HUDEP-2 (cell line): ENCODE measurements around the gene PRPF40B.

Experiments
- DNase-seq, 76 experiments: peaks; one replicate each; lab custom pipeline; 2025; ENCODE audit not compliant: unreplicated experiment in 76 of 76; lab: John Stamatoyannopoulos, UW

Gene PRPF40B

DNA sequence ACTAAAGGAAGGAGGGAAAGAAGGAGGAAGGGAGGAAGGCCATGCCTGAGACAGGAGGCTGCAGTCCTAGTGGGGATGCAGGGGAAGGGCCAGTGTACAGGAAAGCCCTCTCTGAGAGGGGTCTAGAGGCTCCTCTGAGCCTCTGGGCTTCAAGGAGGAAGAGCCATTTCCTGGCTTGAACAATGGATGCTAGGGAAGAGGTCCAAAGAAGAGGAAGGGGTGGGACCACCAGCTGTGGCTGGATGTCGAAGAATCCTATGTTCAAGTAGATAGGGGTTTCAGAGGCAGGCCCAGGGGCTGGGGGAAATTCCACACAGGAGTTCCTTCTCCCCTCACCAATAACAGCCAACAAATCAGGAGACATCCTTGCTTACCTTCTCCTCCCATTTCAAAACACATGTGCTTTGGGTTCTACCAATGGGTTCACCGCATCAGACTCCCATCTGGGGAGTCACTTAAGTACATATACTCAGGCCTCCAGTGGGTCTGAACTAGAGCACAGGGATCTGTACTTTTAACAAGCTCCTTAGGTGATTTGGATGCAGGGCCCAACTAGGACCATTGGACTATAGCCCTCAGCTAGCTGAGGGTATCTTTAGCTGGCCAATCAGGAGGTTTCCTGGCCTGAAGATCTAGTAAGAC, 32.4 kb downstream of the PRPF40B start:
- DNase-seq: no peak

DNA sequence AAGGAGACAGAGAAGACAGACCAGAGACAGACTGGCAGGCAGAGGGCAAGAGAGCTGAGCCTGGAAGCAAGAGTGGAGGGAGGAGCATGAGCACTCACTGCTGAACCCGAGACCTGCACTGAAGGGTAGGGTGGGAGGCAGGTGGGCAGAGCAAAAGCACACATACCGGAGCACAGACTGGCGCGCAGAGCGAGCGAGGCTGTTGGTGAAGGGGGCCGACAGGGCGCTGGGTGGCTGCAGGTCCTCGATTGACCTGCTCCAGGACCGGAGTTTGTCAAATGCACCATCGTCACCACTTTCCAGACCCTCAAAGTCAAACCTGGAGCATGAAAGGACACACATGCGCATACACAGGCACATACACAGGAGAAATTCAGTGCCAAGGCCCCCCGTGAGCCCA, 34.9 kb downstream of the PRPF40B start:
- DNase-seq: no peak

DNA sequence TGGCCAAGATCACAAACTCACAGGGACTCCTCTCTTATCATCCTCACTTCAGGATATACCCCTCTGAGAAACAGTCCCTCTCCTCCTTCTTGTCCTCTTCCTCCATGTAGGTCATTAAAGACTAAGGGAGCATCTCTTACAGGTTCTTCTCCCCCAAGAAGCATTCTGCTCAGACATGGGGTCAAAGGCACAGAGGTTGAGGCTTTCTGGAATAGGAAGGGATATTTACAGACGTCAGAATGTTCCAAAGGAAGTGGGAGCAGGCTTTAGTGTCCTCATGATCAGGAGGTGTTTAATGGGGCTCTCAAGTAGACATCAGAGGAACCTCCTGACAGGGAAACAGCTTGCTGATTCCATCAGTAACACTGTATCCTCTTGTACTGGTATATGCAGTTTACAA, 36.4 kb downstream of the PRPF40B start:
- DNase-seq: no peak

DNA sequence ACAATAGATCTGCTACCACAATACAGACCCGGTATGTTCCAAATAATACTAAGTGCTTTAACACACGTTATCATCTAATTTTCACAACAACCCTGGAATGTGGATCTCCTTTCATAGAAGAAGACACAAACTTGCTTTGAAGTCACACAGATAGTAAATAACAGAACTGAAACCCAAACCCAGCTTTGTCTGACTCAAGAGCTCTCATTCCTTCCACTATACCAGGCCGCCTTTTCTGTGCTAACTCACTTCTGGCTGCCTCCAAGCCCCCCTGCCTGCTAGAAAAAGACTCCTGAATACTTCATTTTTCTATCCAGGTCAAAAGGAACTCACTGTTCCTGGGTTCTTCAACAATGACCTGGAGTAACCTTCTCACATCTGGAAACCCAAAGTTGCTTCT, 37.8 kb downstream of the PRPF40B start:
- DNase-seq: no peak

DNA sequence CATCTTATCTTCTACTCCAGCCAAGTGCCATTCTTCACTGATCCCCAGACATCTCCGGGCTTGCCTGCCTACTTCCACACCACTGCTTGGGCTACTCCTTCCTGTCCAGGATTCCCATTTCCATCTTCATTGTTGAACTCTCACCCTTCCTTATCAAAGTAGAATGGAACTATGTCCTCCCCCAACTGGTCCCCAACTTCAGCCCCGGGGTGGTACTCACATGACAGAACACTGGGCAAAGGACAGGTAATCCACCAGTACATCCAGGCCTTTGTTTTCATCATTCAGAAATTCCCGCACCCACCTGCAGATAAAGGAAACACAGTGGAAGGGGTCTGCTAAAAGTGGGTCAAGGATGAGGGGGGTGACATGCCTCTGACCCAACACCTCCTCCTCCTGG, 38.4 kb downstream of the PRPF40B start:
- DNase-seq: no peak

DNA sequence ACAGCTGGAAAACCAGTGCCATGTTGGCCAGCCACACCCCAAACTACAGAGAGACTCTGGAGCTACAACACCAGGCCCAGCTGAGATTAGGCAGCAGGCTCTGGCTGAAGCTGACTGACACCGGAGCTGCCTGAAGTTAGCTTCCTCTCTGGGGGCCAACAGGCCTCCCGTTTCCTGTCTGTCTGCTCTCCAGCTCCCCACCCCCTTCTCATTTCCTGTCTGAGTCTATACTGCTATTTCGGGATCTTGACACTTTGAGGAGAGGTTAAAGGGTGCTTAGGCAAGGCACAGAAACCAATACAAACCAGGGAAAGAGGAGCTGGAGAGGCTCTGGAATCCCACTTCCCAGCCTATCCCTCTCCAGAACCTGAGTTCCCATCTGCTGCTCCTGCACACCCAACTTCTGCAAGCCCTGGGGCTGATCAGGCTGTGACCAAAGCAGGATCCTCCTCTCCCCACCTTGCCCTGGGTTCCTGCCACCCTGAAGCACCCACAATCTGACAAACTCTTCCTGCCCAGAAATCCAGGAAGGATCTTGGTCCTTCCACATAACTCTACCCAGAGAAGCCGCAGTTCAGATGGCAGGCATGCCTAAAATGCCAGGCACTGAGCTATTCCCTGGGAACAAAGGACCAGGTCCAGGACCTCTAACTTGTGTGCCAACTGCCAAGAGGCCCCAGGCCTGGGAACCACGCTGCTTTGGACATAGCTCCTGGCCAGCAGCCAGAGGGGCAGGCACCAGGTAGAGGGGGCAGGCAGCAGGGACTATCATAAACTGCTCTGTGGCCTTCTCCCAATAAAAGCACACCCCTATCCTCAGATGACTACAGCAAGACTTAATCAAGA, 39.9 kb downstream of the PRPF40B start:
- DNase-seq: peak in 1 of 76 experiments; percentile 11

DNA sequence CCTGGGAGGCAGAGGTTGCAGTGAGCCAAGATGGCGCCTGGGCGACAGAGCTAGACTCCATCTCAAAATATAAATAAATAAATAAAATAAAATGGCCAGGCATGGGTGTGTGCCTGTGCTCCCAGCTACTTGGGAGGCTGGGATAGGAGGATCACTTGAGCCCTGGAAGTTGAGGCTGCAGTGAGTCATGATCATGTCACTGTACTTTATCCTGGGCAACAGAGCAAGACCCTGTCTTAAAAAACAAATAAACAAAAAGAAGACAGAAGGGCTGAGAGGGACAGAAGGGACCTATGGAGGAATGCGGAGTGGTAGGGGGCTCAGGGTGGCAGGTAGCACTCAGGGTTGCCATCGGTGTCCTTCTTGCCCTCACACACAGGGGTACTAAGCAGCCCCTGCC, 40.8 kb downstream of the PRPF40B start:
- DNase-seq: no peak

DNA sequence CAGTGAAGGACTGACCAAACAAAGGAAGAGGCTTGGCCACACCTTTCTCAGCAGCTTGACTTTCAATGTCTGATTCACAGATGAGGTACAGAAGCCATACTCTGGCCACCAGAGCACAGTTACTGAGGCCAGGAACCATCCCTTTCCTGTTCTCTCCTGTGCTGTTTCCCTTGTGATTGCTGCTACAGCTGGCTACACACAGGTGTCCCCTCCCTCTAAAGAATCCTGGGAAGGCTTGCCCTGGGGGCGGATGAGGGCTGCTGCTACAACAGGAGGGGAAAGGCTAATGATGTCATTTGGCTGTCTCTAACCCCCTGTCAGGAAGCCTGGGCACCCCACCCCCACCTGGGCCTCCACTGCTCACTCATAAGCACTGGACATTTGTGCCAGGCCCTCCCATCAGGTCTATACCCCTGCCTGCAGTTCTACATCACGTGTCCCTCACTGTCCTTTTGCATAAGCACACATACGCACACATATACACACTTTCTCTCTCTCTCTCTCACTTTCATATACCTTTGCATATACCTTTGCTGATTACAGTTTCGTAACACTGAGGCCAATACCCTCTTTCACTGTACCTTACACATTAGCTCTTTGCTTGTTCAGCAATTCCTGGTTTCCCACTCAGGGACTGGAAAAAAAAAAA, 41.4 kb downstream of the PRPF40B start:
- DNase-seq: no peak

DNA sequence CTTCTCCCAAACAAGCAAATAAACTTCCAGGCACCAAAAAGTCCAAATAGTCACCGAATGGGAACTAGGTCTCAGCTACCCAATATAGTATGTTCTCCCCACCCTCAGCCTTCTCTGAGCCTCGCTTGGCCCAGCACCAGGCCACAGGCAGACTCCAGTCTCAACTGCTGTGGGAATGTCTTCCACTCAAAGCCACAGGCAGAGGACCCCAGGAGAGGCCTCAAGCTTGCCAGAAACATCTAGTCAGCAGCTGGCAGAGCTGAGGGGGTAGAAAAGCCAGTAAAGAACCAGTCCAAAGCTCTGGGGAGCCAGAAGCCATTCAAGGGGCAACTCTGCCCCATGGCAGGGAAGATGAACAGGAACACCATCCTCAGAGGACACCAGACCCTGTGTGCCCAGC, 42.0 kb downstream of the PRPF40B start:
- no peak for DNase-seq

DNA sequence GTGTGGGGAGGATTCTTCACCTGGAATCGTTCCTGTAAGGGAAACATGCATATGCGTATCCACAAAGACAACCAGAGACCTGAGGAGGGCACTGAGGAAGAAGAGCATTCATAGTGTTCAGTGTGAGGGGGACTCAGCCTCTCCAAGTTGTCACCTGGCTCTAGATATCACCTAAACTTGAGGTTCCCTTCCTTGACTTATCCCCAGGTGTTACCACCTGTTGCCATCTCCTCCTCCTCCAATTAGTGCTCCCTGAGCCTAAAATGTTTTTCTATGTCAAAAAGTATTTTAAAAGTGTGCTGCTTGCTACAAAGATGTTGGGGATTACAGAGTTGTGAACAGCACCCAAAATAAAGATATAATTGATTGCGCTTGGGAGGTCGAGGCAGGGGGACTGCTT, 42.8 kb downstream of the PRPF40B start:
- no peak for DNase-seq

DNA sequence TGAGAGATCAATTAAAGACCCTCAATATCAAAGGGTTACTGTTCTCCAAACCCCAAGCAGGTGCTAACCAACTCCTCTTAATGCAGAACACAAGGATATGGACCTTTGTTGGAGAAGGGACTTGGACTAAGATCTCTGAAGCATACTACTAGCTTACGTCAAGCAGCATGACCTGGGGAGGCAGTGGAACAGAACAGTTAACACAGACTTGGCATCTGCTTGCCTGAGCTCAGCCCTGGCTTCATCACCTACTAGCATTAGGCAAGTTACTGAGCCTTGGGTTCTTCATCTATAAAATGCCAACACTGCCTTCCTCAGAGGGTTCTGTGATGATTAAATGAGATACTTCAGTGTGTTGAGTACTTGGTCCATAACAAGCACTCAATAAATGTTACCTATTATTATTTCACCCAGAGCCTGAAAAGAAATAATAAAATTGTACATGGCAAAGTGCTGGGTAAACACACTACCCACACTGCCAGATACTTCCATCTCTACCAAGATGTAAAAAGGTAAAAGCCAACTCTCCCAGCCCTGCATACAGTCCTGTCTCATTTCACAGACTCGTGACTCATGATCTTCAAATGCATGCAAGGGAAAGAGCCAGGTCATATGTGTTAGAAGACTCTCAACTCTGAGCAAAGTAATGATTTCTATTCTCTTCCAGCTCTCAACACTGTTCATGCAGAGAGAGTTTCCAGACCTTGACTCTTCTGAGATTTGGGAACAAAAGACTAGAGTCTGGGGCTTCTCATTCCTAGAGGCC, 44.1 kb downstream of the PRPF40B start:
- no peak for DNase-seq

DNA sequence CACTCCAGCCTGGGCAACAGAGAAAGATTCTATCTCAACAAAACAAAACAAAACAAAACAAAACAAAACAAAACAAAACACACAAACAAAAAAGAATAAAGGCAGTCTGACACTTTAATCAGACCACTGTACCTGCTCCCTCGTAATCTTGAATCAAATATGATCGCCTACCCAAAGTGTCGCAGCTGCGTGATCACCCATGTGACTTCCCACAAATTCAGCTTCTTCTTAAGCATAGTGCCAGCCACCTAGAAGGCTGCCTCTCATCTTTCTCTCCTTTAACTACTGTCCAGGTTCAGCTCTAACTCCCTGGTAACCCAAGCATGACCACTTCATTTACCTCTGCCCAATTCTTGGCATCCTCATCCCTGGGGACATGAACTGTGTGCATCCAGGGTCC, 46.4 kb downstream of the PRPF40B start:
- no peak for DNase-seq

DNA sequence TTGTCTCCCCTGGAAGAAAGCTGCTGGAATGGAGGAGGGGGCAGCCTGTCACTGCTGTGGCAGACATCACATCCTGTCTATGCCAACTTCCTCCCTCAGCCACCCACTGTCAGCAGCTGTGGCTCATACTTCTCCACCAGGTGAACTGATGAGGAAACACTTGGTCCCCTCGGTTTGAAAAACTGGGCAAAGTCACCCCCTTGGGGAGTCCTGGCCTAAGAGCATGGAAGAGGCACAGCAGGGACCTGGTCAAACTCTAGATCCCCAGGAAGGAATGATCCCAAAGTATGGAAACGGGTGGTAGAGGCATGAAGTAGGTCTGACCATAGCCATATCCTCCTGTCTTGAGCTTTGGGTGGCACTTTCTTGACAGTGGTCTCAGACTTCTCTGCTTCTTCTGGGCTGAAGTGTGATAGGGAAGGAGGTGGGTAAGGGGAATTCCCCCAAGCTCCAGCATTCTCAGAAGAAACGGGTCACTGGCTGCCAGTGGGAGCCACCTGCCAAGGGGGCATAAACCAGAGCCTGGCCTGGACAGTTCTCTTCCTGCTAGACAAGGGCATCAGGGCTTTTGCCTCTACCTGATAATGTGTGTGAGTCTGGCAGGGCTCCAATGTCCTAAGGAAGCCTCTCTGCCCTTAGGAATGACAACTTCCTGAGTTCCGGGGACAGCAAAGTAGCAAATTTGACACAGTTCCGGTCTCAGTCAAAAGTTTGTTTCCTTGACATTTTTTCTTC, 47.8 kb downstream of the PRPF40B start:
- DNase-seq: peak in 1 of 76 experiments; percentile 6

DNA sequence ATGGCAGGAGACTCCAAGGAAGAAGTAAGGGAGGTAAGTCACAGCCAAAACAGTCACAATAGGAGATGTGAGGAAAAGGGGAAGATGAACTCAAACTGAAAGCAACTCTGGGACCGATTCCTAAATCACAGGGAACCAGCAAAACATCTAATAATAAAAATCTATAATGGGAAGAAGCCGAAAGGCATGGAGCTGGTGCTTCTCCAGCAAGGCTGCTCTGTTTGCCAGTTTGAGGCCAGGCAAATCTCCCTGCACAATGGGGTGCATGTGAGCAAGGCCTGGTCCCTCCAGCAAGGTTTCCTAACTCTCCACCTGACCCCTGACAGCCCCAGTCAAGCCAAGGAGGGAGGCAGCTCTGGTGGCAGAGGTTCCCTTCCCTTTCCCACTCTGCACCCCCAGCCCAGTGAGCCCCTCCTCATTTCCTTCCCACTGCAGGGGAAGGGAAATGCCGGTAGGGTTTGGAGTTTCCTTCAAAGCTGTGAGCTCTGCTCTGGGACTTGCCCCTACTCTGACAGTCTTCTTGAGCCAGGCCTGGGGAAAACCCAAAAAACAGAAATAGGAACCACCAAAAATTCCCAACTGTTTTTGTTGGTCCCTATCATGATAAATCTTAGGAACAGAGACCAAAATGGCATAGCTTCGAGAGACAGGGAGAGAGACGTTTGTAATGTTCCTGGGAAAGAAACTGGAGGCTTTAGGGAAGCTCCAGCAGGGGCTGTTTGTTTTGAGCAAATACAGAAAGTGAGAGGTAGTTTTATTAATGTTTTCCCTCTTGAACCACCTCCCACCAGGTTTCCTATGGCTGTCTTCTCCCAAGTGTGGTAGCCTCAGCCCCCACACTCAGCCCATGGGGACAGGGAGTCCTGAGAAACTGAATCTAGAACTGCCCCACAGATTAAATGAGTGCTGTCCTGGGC, 49.2 kb downstream of the PRPF40B start:
- DNase-seq: no peak

DNA sequence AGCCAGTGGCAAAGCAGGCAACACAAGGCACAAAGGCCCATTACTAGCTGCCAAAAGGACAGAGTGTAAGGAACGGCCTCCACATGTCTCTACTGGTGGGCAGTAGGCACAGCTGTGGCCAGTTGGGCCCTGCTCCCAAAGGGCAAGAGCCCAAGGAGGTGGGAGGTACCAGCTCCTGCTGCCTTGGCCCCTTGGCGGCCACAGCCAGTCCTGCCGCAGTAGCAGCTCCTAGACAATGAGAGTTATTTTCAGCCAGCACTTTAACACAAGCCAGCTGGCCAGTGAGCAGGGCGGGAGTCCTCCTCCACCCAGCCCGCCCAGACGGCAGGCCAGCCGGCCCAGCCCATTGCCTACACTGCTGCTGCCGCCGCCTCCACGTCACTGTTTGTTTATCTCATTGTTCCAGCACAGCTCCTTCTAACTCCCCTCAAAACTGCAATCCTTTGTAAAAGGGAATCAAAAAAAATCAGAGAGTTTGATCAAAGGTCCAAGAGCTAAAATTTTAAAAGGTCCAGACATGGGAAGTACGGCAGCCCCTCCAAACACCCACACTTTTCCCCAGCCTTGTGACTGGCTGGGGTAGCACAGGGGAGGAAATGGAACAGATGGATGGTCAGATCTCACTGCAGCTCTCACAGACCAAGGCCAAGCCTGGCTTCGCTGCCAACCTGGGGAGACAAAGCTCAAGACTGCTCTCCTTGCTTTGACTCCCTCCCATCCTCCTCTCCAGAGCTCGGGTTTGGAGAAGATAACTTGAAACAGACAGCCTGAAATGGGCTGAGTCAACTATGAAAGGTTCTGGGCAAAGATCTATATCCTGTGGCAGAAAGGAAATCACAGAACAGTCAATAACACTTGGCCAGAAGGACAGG, 50.3 kb downstream of the PRPF40B start:
- peak in 73 of 76 experiments; percentile 14 to 86 (median 71) for DNase-seq

DNA sequence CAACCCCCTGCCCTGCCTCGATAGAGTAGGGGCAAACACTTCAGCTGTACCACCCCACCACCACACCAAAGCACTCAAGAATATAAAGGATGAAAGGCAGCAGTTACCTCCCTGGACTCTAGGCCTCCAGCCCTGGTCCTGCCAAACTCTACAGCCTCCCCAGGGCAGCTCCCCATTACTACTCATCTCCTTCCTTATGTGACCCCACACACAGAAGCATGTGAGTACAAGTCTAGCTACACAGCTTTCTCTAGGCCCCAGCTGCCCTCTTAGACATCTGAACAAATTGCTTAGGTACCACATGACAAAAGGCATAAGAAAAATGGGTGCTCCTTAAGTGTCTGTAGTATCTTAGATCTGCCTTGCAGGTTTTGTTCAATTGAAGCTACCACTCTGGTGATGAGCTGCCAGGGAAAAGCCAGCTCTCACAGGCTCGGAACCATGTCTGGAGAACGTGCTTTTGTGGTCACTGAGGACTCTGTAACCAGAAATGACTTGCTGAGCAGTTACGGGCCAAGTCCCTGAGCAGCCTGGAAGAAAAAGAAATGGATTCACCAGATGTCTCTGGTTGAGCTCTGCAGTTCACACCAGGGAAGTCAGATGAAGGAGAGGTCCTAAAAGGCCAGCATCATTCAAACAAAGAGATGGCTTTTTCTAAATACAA, 51.1 kb downstream of the PRPF40B start:
- DNase-seq: no peak

DNA sequence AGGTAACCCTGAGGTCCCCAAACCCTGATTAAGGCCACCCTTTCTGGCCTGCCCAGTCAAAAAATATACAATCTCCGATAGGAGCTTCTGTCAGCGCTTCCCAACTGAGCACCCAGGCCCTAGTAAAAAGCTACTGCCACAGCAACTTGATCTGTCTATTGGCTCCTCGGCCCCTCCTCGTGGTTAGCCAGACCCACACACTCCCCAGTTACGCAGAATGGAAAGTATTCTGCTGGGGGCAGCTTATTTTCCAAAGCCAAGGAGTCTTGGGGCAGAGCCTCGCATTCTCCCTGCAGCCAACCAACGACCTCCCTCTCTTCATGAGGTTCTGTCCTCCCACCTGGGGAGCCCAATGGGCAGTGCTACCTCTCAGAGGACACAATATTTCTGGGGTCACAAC, 51.8 kb downstream of the PRPF40B start:
- DNase-seq: no peak

DNA sequence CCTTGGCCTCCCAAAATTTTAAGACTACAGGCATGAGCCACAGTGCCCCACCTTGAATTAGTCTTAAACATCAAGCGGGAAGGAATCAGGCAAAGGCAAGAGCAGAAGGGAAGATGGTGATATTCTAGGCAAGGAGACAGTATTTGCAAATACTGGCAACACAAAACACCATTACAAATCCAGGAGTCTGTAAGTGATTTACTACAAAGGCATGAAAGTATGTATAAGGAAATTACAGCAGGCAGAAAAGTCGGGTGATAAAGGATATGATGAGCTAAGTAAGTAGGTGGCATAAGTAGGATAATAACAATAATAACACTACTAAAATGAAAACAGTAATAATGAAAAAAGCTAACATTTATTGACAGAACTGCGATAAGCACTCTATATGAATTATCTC, 55.4 kb downstream of the PRPF40B start:
- DNase-seq: no peak
